Kasumi-1 (cell line): ENCODE data around the gene ALDH1L2.
"Not testable (repeated sequence)": the region's sequence is repeated elsewhere in the genome, so short reads cannot be mapped to it uniquely, and the experiment has no call there.

Source experiments
- DNase-seq, 2 experiments: peaks; one replicate each; lab custom pipeline; 2025; lab: John Stamatoyannopoulos, UW

Gene ALDH1L2

GRCh38 chr12:104985206-104985605, 99.1 kb downstream of the ALDH1L2 start:
- no peak for DNase-seq

- not testable (repeated sequence) for DNase-seq
These were observed 106.6 kb downstream of the ALDH1L2 start for GRCh38 chr12:104977688-104978087.

- DNase-seq, result no peak
These were observed 107.6 kb downstream of the ALDH1L2 start for GRCh38 chr12:104976703-104977102.

- DNase-seq, result no peak
These were observed 108.5 kb downstream of the ALDH1L2 start for GRCh38 chr12:104975587-104976343.

- DNase-seq, result no peak
These were observed 109.5 kb downstream of the ALDH1L2 start for GRCh38 chr12:104974626-104975290.

GRCh38 chr12:104973250-104973649, 111.0 kb downstream of the ALDH1L2 start:
- no peak for DNase-seq

GRCh38 chr12:104971306-104971705, 113.0 kb downstream of the ALDH1L2 start:
- no peak for DNase-seq
